Neuronal stem cell (in vitro differentiated cells): ENCODE data around the gene ADIPOR2.
A peak's percentile ranks its signal among the peaks of the same experiment; 100 is the strongest.

Experiments used
- DNase-seq: peaks from one replicate; pipeline ENCODE4 v3.0.0-alpha.2; 2013; ENCODE audit warnings: low spot score
- H2AFZ ChIP-seq: one replicate; pipeline ENCODE4 v1.6.1; 2013; ENCODE audit warnings: mild to moderate bottlenecking, low read length, inconsistent platforms
- H2AK5ac ChIP-seq: 2 replicates; pipeline ENCODE4 v1.6.1; 2013; ENCODE audit warnings: low read depth, mild to moderate bottlenecking, inconsistent platforms, low read length, moderate library complexity, mixed read lengths
- H2BK120ac ChIP-seq: 2 replicates; pipeline ENCODE4 v1.6.1; 2013; ENCODE audit warnings: low read depth, mild to moderate bottlenecking, inconsistent platforms, low read length, moderate library complexity, mixed read lengths
- H2BK12ac ChIP-seq: one replicate; pipeline ENCODE4 v1.6.1; 2013; ENCODE audit warnings: low read length, inconsistent platforms
- H2BK15ac ChIP-seq: 2 replicates; pipeline ENCODE4 v1.6.1; 2013; ENCODE audit warnings: mild to moderate bottlenecking, low read length, inconsistent platforms, mixed read lengths
- H2BK5ac ChIP-seq: one replicate; pipeline ENCODE4 v1.6.1; 2013; ENCODE audit warnings: inconsistent platforms, mild to moderate bottlenecking, low read length, moderate library complexity
- H3K14ac ChIP-seq: one replicate; pipeline ENCODE4 v1.6.1; 2013; ENCODE audit warnings: low read length, inconsistent platforms
- H3K18ac ChIP-seq: 2 replicates; pipeline ENCODE4 v1.6.1; 2013; ENCODE audit warnings: low read length, inconsistent platforms
- H3K23ac ChIP-seq: 2 replicates; pipeline ENCODE4 v1.6.1; 2013; ENCODE audit warnings: low read depth, mild to moderate bottlenecking, mixed read lengths, low read length, inconsistent platforms; ENCODE audit not compliant: poor library complexity
- H3K27ac ChIP-seq: replicated peaks from 3 replicates; pipeline ENCODE4 v1.5.1; 2013; ENCODE audit warnings: low read length, inconsistent platforms
- H3K27me3 ChIP-seq, 3 experiments: 2 replicates each; pipeline ENCODE4 v1.6.1; 2013; ENCODE audit warnings: low read length in 3 of 3, mild to moderate bottlenecking in 2 of 3, inconsistent platforms in 1 of 3, low read depth in 1 of 3, mixed read lengths in 1 of 3, moderate library complexity in 1 of 3; ENCODE audit not compliant: control insufficient read depth in 3 of 3, insufficient read depth in 3 of 3
- H3K36me3 ChIP-seq, 2 donors: replicated peaks in 1 of 2; 2 replicates each; pipeline ENCODE4 v1.6.1; 2013; ENCODE audit warnings: low read length in 2 of 2; ENCODE audit not compliant: control insufficient read depth in 2 of 2, insufficient read depth in 2 of 2
- H3K4ac ChIP-seq: 2 replicates; pipeline ENCODE4 v1.6.1; 2013; ENCODE audit warnings: inconsistent platforms, mild to moderate bottlenecking, low read length, moderate library complexity
- H3K4me1 ChIP-seq, 2 donors: 1 replicate in 1 of 2; 2 replicates in 1 of 2; pipeline ENCODE4 v1.6.1; 2013; ENCODE audit warnings: low read length in 2 of 2, low read depth in 1 of 2; ENCODE audit not compliant: control insufficient read depth in 2 of 2, insufficient read depth in 1 of 2
- H3K4me2 ChIP-seq: one replicate; pipeline ENCODE4 v1.6.1; 2013; ENCODE audit warnings: mild to moderate bottlenecking, low read length, inconsistent platforms; ENCODE audit not compliant: insufficient read depth, poor library complexity, severe bottlenecking
- H3K4me3 ChIP-seq, 2 donors: 2 replicates each; pipeline ENCODE4 v1.5.1; 2013; ENCODE audit warnings: low read length in 2 of 2, mild to moderate bottlenecking in 2 of 2, inconsistent platforms in 1 of 2, moderate library complexity in 1 of 2
- H3K79me1 ChIP-seq: one replicate; pipeline ENCODE4 v1.6.1; 2013; ENCODE audit warnings: low read depth, mild to moderate bottlenecking, inconsistent platforms, low read length, moderate library complexity
- H3K9ac ChIP-seq: one replicate; pipeline ENCODE4 v1.6.1; 2013; ENCODE audit warnings: mild to moderate bottlenecking, low read depth, low read length, inconsistent platforms; ENCODE audit not compliant: poor library complexity
- H3K9me3 ChIP-seq, 2 donors: replicated peaks in 1 of 2; 2 replicates each; pipeline versions ENCODE3 to v1.6.1; 2013; ENCODE audit warnings: low read length in 2 of 2, mild to moderate bottlenecking in 2 of 2, inconsistent platforms in 1 of 2, low read depth in 1 of 2, mixed read lengths in 1 of 2, moderate library complexity in 1 of 2; ENCODE audit not compliant: control insufficient read depth in 2 of 2, insufficient read depth in 1 of 2
- H4K8ac ChIP-seq: one replicate; pipeline ENCODE4 v1.6.1; 2013; ENCODE audit warnings: low read depth, mild to moderate bottlenecking, inconsistent platforms, low read length, moderate library complexity
- H4K91ac ChIP-seq: one replicate; pipeline ENCODE4 v1.6.1; 2013; ENCODE audit warnings: low read length, low read depth, mild to moderate bottlenecking, inconsistent platforms; ENCODE audit not compliant: poor library complexity
- WGBS, 2 donors: extraction: QIAGEN DNeasy Blood & Tissue Kit; methylation state at CpG; one replicate each; pipeline ENCODE4 v1.1.7; 2013; ENCODE audit warnings: missing lambda C conversion rate in 2 of 2, mixed read lengths in 1 of 2; ENCODE audit not compliant: insufficient read length in 2 of 2, insufficient replicate concordance in 1 of 2; ENCODE audit errors: extremely low coverage in 2 of 2; 5-methylcytosine and 5-hydroxymethylcytosine counted together

The ADIPOR2 gene

GRCh38 chr12:1656902-1657301 lies 34.0 kb upstream of the ADIPOR2 start:
- Histone ChIP-seq H3K9me3 (no peaks in the 10 kb centered on the region), H2BK12ac (no peak overlapping the region), H2BK120ac (no peak overlapping the region), H2AFZ (no peak overlapping the region), H3K27ac (no peak overlapping the region), H3K27me3 (peaks cover 0 to 50% (median 3%) of the 10 kb centered on the region in 3 experiments), H3K36me3 (peaks cover 0 to 5% of the 10 kb centered on the region in 2 donors), H3K23ac (no peak overlapping the region), H3K4me1 (peaks cover 0 to 3% of the 10 kb centered on the region in 2 donors), H3K4me3 (no peak overlapping the region), H2BK15ac (no peak overlapping the region), H2AK5ac (no peak overlapping the region), H3K4ac (no peak overlapping the region), H4K91ac (no peak overlapping the region), H3K18ac (peak overlapping the region; percentile 65), H3K9ac (no peak overlapping the region), H2BK5ac (no peak overlapping the region), H3K79me1 (no peaks in the 10 kb centered on the region), H3K14ac (no peak overlapping the region), H3K4me2 (no peak overlapping the region), H4K8ac (no peak overlapping the region)
- DNase-seq = no peak
- WGBS, 2 donors = no CpG with 5 or more reads among the region's 12 CpGs

DNA sequence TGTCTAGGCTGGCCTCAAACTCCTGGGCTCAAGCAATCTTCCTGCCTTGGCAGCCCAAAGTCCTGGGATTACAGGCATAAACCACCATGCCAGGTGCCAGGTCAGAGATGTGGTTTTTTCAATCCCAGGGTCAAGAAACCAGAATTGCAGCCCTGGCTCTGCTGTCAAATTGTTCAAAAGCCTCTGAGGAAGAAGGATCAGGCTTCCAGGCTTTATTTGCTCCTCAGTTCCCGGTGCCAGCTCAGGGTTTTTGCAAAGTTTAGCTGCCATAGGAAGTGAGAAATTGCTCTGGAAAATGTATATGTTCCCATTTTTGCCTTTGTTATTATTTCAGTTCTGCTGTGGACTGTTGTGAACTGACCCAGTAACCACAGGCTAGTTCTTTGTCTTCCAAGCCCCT lies 33.2 kb upstream of the ADIPOR2 start:
- no peaks in the 10 kb centered on the region for H3K79me1 ChIP-seq
- no peak overlapping the region for H2AFZ ChIP-seq
- H2BK5ac ChIP-seq = no peak overlapping the region
- H3K14ac ChIP-seq = no peak overlapping the region
- no peak overlapping the region for H2BK120ac ChIP-seq
- H4K8ac ChIP-seq = no peak overlapping the region
- no peak overlapping the region for H2BK15ac ChIP-seq
- H3K27me3 ChIP-seq = peaks cover 0 to 48% (median 4%) of the 10 kb centered on the region in 3 experiments
- no peak overlapping the region for H3K23ac ChIP-seq
- WGBS, 2 donors = no CpG with 5 or more reads among the region's 1 CpG
- H3K18ac ChIP-seq = no peak overlapping the region
- peaks cover 0 to 5% of the 10 kb centered on the region in 2 donors for H3K36me3 ChIP-seq
- DNase-seq = no peak
- H2AK5ac ChIP-seq = no peak overlapping the region
- H3K27ac ChIP-seq = no peak overlapping the region
- peaks cover 0 to 3% of the 10 kb centered on the region in 2 donors for H3K4me1 ChIP-seq
- H2BK12ac ChIP-seq = no peak overlapping the region
- H3K4ac ChIP-seq = no peak overlapping the region
- H3K9ac ChIP-seq = no peak overlapping the region
- no peak overlapping the region for H3K4me3 ChIP-seq
- no peak overlapping the region for H4K91ac ChIP-seq
- no peak overlapping the region for H3K4me2 ChIP-seq
- no peaks in the 10 kb centered on the region for H3K9me3 ChIP-seq

- Histone ChIP-seq H4K91ac (no peak overlapping the region), H2BK120ac (no peak overlapping the region), H2BK5ac (no peak overlapping the region), H3K27me3 (peaks cover 0 to 60% (median 12%) of the 10 kb centered on the region in 3 experiments), H3K79me1 (no peaks in the 10 kb centered on the region), H2BK15ac (no peak overlapping the region), H4K8ac (no peak overlapping the region), H2AFZ (peak overlapping the region; percentile 23), H3K4me1 (peaks cover 0 to 3% of the 10 kb centered on the region in 2 donors), H3K27ac (no peak overlapping the region), H3K9ac (no peak overlapping the region), H3K4me2 (no peak overlapping the region), H2BK12ac (no peak overlapping the region), H3K23ac (no peak overlapping the region), H3K36me3 (no peaks in the 10 kb centered on the region), H3K4me3 (no peak overlapping the region), H2AK5ac (no peak overlapping the region), H3K14ac (no peak overlapping the region), H3K9me3 (peaks cover 0 to 4% of the 10 kb centered on the region in 2 donors), H3K18ac (no peak overlapping the region), H3K4ac (no peak overlapping the region)
- no peak for DNase-seq
- no CpG with 5 or more reads among the region's 20 CpGs for WGBS, 2 donors
Observed at GRCh38 chr12:1660304-1661187, 30.3 kb upstream of the ADIPOR2 start.

DNA sequence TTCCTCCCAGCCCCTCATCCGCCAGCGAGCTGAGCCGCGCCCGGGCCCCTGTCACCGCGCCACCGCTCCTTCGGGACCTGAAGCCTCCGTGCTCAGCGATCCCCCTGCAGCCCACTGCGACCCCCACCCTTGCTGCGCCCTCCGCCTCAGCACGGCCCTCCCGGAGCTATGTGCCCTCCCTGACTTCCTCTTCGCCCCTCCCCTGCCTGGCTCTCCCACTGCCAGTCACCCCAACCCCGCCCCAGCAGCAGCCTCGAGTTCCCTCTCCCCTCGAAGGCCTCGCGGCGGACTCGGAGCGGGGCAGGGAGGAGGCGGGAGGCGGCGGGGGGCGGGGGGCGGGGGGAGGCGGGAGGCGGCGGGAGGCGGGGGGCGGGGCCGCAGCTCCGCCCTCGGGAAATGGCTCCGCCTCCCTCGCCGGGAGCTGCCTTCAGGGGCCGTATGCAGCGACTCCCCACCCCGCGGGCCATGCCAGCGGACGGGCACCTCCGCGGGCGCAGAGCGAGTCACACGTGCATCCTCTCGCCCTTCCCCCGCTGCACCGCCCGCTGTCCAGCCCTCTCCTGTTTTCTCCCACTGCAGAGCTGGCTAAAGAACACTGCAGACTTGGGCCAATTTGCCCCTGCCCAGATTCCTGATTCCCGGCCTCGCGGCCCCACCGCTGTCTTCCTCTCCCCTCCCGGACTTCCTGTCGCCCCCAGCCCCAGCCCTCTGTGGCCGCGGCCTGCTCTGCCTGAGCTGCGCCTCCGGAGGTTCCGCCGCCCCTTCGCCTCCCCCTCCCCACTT lies 29.1 kb upstream of the ADIPOR2 start:
- H3K4me3 ChIP-seq = peak overlapping the region; percentile 71 to 88
- no peak overlapping the region for H3K23ac ChIP-seq
- no CpG with 5 or more reads among the region's 69 CpGs for WGBS, 2 donors
- peak overlapping the region; percentile 99 for H2AFZ ChIP-seq
- peak overlapping the region; percentile 94 for H3K14ac ChIP-seq
- H3K18ac ChIP-seq = peak overlapping the region; percentile 99
- peak overlapping the region; percentile 66 for H2BK5ac ChIP-seq
- H3K4me2 ChIP-seq = peak overlapping the region; percentile 89
- H3K36me3 ChIP-seq = no peaks in the 10 kb centered on the region
- no peak overlapping the region for H3K27ac ChIP-seq
- no peak overlapping the region for H4K91ac ChIP-seq
- no peaks in the 10 kb centered on the region for H3K79me1 ChIP-seq
- peaks cover 0 to 4% of the 10 kb centered on the region in 2 donors for H3K9me3 ChIP-seq
- no peak overlapping the region for H2AK5ac ChIP-seq
- H2BK15ac ChIP-seq = peak overlapping the region; percentile 49
- DNase-seq = peak; percentile 66
- peaks cover 0 to 54% (median 12%) of the 10 kb centered on the region in 3 experiments for H3K27me3 ChIP-seq
- no peak overlapping the region for H2BK12ac ChIP-seq
- H3K4ac ChIP-seq = no peak overlapping the region
- H4K8ac ChIP-seq = no peak overlapping the region
- H2BK120ac ChIP-seq = no peak overlapping the region
- H3K9ac ChIP-seq = peak overlapping the region; percentile 86
- peaks cover 0 to 3% of the 10 kb centered on the region in 2 donors for H3K4me1 ChIP-seq
